GM21576 (cell line): ENCODE data around the gene CACNB2.

Source experiments
- ATAC-seq: cut with Tn5 transposase; IDR thresholded peaks from one replicate; pipeline ENCODE4 v1.9.1; 2021; ENCODE audit warnings: mild to moderate bottlenecking, moderate library complexity; ENCODE audit not compliant: unreplicated experiment

Gene CACNB2

DNA sequence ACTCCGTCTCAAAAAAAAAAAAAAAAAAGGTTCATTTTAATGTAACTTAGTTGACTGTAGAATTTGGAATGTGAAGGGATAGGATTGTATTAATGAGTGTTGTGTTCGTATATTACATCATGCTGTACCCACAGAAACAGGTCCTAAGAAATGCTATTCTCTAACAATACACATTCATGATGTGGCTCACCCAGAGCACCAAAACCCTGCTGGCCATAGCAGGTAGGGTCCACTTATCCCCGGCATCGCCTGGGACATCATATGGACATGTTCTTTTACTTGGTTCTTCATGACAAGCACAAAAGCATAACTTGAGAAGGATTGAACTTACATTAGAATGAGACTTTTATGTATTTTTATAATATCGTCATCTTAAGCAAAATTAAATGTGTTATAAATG, 241.5 kb downstream of the CACNB2 start:
- ATAC-seq = no peak

DNA sequence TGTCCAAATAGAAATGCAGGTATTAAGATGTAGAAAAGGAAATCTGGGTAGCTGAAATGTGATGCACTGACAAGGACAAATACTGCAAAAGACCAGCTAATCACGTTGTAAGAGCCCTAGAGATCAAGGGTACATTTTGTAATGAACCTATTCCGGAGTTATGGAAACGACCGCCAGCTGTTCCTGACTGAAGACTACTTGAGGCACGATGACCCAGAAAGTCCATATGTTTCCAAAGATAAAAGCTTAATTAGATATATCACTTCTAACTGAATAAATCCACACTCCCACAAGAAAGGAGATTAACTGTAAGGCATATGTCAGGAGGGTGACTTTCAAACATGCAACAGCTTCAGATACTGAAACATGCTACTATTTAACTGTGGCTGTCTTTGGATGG, 257.7 kb downstream of the CACNB2 start:
- no peak for ATAC-seq

DNA sequence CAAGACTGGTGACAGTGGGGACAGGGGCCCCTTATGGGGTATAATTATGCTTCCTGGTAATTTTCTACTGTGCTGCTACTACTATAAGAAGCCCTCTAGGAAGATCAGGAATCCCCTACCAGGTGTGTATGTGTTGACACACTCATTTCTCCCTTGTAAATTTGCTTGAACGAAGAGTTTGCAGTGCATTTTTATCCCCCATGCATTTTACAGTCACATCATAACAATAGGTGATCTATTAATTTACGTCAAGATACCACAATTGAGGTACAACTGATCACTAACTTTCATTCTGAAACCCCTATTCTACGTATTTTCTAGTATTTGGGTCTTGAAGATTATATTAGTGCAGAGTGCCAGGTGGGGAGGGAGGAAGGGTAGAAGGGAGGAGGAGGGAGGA, 258.9 kb downstream of the CACNB2 start:
- no peak for ATAC-seq

GRCh38 chr10:18400201-18400905, 260.1 kb downstream of the CACNB2 start:
- no peak for ATAC-seq

DNA sequence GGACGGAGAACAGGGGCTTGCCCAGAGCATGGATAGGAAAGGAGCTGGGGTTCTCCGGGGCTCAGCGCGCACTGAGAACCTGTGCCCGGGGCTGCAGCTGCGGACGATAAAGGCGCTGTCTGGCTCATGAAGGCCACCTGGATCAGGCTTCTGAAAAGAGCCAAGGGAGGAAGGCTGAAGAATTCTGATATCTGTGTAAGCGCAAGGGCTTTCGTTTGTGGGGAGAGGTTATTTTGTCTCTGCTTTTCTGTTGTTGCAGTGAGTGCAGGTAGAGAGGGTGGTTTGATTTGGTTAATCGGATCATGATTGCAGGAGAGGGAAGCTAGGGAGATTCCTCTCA, 260.7 kb downstream of the CACNB2 start:
- ATAC-seq = no peak

GRCh38 chr10:18401416-18402195, 261.4 kb downstream of the CACNB2 start:
- ATAC-seq = no peak

DNA sequence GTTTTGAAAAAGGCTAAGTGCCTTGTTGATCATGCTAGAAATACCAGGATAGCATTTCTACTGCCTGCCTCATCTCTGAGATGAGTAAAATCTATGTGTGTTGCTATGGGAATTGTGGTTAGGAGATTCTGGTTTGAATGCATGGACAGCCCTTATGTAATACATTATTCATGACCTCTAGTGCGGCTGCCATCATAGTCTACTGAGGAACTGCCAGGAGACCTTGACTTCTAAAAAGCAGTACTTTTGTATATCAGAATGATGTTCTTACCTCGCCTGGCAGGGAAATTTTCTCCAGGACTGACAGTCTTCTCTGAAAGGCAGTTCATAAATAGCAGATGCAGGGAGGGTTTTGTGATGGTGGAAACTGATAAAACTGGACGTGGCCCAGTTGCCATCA, 262.6 kb downstream of the CACNB2 start:
- no peak for ATAC-seq

GRCh38 chr10:18404530-18404929, 264.3 kb downstream of the CACNB2 start:
- no peak for ATAC-seq

- no peak for ATAC-seq
Measured at GRCh38 chr10:18406136-18406535, 265.9 kb downstream of the CACNB2 start.

DNA sequence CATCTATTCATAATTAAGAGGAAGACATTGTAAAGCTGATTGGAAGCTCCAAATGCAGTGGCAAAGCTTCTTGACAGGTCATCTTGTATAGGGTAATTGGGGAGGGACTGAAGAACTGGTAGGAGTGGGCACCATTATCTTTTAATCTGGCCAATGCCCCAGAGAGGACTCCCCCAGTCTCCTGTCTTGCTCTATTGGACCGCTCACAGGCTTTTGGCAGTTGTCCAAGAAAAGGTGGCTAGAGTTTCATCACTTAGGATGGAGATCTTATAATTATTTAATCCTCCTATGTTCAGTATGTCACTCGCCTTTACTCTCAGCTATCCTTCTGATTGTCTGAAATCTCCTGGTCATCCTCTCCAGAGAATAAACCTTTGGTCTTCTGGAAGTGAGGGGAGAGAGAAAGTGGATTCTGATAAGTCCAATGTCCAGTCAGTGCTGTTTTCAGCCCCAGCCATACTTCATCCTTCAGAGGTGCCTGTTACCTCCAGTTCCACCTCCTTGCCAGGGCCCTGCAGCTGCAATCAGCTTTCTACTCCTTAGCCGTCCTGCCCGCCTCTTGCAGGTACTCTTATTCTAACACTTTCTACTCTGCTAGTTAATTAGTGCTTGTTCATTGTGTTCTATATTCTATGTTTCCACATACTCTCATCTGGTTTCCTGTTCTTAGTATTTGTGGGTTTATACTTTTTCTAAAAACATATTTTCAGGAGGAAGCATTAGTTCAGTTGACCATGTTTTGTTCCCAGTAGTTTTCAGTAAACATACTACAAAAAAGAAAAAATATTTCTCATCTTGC, 269.6 kb downstream of the CACNB2 start:
- ATAC-seq = no peak

DNA sequence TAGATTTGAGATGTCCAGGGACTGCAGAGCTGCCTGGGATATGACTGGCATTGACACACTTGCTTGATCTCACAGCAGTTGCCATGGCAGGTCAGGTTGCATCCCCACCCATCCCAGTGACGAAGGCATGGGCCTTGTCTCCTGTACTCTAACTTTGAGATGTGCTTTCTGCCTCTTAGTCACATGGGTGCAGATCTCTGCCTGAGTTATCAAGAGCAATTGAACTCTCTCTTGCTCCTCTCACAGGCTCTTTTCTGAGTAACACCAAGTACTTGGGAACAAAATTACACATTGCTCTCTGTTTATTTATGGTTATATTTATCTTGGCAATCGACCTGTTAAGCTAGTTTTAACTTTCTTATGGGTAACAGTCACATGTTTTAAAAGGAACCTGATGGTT, 273.8 kb downstream of the CACNB2 start:
- no peak for ATAC-seq

DNA sequence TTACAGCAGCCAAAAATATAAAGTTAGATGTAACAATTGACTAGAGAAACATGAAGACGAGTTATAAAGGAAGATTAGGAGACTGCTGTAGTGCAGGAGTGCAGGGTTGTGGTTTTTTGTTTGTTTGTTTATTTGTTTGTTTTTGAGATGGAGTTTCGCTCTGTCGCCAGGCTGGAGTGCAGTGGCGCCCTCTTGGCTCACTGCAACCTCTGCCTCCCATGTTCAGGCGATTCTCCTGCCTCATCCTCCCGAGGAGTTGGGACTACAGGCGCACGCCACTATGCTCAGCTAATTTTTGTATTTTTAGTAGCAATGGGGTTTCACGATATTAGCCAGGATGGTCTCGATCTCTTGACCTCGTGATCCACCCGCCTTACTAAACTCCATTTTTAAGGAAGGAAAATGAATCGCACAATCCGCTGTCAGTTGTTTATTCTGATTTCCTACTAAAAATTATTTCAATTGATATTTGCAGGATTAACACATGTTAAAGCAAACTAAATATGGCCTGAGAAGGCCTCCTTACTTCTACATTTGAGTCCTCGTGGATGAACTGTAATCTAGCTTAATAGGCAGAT, 277.8 kb downstream of the CACNB2 start:
- ATAC-seq = no peak

GRCh38 chr10:18418541-18419215, 278.5 kb downstream of the CACNB2 start:
- no peak for ATAC-seq

DNA sequence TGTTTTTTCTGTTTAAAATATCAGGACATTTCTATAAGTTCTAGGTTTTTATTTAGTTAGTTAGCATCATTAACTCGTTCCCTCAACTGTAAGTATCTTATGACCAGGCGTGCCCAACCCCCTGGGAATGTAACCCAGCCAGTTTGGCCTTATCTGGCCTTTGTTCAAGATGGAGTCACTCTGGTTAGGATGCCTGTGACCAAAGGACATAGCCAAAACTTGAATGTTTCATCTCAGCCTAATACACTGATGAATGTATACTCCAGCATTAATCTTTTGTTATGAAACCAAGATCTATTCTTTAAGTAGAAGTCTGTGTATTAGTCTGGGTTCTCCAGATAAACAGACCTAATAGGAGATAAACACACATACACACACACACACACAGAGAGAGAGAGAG, 279.7 kb downstream of the CACNB2 start:
- no peak for ATAC-seq

GRCh38 chr10:18421726-18422293, 281.6 kb downstream of the CACNB2 start:
- ATAC-seq = no peak

DNA sequence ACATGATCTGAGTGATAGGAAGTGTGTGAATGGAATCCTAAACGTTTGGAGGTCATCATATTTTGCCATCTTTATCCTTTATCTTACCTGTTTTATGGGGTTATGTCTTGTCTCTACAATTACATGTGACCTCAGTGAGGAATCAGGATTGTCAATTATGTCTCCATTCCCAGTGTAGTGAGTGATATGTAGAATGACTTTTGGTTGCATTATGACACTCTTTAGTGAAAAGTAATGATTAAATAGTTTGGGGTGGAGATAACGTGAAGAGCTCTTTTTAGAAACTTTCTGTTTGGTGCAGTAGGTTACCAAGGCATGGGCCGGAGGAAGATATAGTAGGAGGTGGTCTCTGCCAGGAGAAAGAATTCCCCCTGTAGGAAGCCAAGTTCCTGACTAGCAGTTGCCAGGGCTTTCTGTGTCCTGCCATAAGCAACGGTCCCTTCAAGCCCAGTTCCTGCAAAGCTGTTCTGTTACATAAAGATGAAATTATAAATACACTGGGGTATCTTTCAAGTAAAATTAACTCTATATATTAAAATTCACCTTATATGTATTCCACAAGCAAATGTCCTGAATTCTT, 282.9 kb downstream of the CACNB2 start:
- no peak for ATAC-seq

DNA sequence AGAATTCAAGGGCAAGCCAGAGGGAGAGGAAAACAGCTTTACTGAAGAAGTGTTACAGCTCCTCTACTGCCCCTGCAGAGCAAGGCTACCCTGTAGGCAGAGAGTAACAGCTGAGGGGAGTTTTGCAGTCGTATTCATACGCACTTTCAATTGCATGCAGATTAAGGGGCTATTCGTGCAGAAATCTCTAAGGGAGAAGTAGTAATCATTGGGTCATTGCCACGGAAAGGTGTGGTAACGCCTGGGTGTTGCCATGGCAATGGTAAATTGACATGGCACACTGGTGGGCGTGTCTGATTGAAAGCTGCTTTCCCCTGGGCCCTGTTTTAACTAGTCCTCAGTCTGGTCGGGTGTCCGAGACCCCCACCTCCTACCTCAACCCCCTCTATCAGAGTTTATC, 284.0 kb downstream of the CACNB2 start:
- ATAC-seq = no peak

DNA sequence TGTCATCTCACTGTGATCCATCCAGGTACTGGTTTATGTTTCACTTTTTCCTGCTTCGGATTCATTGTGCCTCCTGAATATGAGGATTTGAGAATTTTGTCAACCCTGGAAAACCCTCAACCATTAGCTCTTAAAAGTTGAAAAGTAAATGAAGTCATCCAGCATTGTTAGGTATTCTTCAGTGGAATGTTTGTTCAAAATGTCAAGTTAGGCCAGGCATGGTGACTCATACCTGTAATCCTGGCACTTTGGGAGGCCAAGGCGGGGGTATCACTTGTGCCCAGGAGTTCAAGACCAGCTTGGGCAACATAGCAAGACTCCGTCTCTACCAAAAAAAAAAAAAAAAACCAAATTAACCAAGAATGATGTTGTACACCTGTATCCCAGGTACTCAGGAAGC, 289.1 kb downstream of the CACNB2 start:
- ATAC-seq = no peak

DNA sequence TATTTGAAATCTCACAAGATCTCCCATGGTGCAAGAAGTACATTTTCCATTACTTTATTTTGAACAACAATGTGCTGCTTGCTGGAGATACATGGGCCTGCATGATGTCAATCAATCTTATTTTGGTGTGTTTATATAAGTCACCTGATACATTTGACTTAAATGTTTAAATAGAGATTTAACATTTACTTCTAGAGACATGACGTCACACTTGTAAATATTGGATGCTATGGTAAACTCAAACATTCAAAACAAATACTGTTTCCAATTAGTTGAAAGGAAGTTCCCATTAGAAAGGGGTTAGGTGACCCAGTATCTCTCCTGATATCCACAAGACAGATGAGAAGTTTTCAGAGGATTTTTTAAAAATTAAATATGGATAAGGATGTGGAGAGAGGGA, 296.7 kb downstream of the CACNB2 start:
- no peak for ATAC-seq

- no peak for ATAC-seq
Measured at GRCh38 chr10:18437486-18437885, 297.3 kb downstream of the CACNB2 start.
